Adipocyte (in vitro differentiated cells): ENCODE measurements around the gene PDLIM4.

Source experiments
- DNase-seq: peaks from one replicate; pipeline ENCODE4 v3.0.0-alpha.2; 2015; ENCODE audit warnings: low read depth
- H3K27me3 ChIP-seq: replicated peaks from 2 replicates; pipeline ENCODE4 v1.7.0; 2013; ENCODE audit warnings: mild to moderate bottlenecking, low read length, moderate library complexity; ENCODE audit not compliant: control insufficient read depth, insufficient read depth
- H3K36me3 ChIP-seq: 2 replicates; pipeline ENCODE4 v1.7.0; 2013; ENCODE audit warnings: low read length, mild to moderate bottlenecking, moderate library complexity; ENCODE audit not compliant: control insufficient read depth, insufficient read depth, severe bottlenecking
- H3K4me1 ChIP-seq: 2 replicates; pipeline ENCODE4 v1.7.0; 2013; ENCODE audit warnings: mild to moderate bottlenecking, low read length, moderate library complexity; ENCODE audit not compliant: control insufficient read depth, insufficient read depth
- H3K4me3 ChIP-seq: 2 replicates; pipeline ENCODE4 v1.7.0; 2013; ENCODE audit warnings: mild to moderate bottlenecking, low read length, moderate library complexity
- H3K9ac ChIP-seq: 2 replicates; pipeline ENCODE4 v1.7.0; 2013; ENCODE audit warnings: mild to moderate bottlenecking, low read length, moderate library complexity
- H3K9me3 ChIP-seq: 2 replicates; pipeline ENCODE4 v1.7.0; 2013; ENCODE audit warnings: mild to moderate bottlenecking, low read length, moderate library complexity; ENCODE audit not compliant: control insufficient read depth

PDLIM4 gene

GRCh38 chr5:132257131-132258101 is at the start of gene PDLIM4:
PDLIM4 (plus strand) TSS chr5:132257696; CDS start chr5:132257735, 39 bp downstream.
- Histone ChIP-seq H3K27me3 (no peaks in the 10 kb centered on the region), H3K9me3 (no peaks in the 10 kb centered on the region), H3K4me1 (peaks cover 57% of the 10 kb centered on the region), H3K4me3 (peak within 1 kb of the TSS; percentile 83), H3K36me3 (no peaks in the 10 kb centered on the region), H3K9ac (peak within 1 kb of the TSS; percentile 91)
- peak; percentile 82 for DNase-seq

GRCh38 chr5:132207778-132208177 is 49.7 kb upstream of the PDLIM4 start:
- Histone ChIP-seq H3K4me3 (no peak overlapping the region), H3K9ac (no peak overlapping the region), H3K36me3 (peaks cover 52% of the 10 kb centered on the region), H3K27me3 (no peaks in the 10 kb centered on the region), H3K9me3 (no peaks in the 10 kb centered on the region), H3K4me1 (peaks cover 14% of the 10 kb centered on the region)
- DNase-seq: no peak

- no peaks in the 10 kb centered on the region for H3K27me3 ChIP-seq
- no peaks in the 10 kb centered on the region for H3K9me3 ChIP-seq
- no peak for DNase-seq
- no peak overlapping the region for H3K9ac ChIP-seq
- H3K4me1 ChIP-seq: peaks cover under 1% of the 10 kb centered on the region
- no peak overlapping the region for H3K4me3 ChIP-seq
- H3K36me3 ChIP-seq: peaks cover 63% of the 10 kb centered on the region
These were observed 48.4 kb upstream of the PDLIM4 start for GRCh38 chr5:132209131-132209530.

- Histone ChIP-seq H3K27me3 (no peaks in the 10 kb centered on the region), H3K36me3 (peaks cover 63% of the 10 kb centered on the region), H3K9me3 (no peaks in the 10 kb centered on the region), H3K4me1 (peaks cover 7% of the 10 kb centered on the region), H3K4me3 (no peak overlapping the region), H3K9ac (no peak overlapping the region)
- DNase-seq: no peak
These were observed 47.5 kb upstream of the PDLIM4 start for GRCh38 chr5:132209901-132210545.

- no peak overlapping the region for H3K9ac ChIP-seq
- no peaks in the 10 kb centered on the region for H3K9me3 ChIP-seq
- no peaks in the 10 kb centered on the region for H3K27me3 ChIP-seq
- no peak overlapping the region for H3K4me3 ChIP-seq
- no peak for DNase-seq
- H3K4me1 ChIP-seq: peaks cover 12% of the 10 kb centered on the region
- H3K36me3 ChIP-seq: peaks cover 62% of the 10 kb centered on the region
These were observed 46.6 kb upstream of the PDLIM4 start for GRCh38 chr5:132210944-132211343.

- H3K9ac ChIP-seq: no peak overlapping the region
- H3K27me3 ChIP-seq: no peaks in the 10 kb centered on the region
- no peak overlapping the region for H3K4me3 ChIP-seq
- peaks cover 59% of the 10 kb centered on the region for H3K36me3 ChIP-seq
- H3K4me1 ChIP-seq: peaks cover 12% of the 10 kb centered on the region
- H3K9me3 ChIP-seq: no peaks in the 10 kb centered on the region
- no peak for DNase-seq
These were observed 45.7 kb upstream of the PDLIM4 start for GRCh38 chr5:132211787-132212186.

GRCh38 chr5:132213666-132214065 is 43.8 kb upstream of the PDLIM4 start:
- Histone ChIP-seq H3K9ac (no peak overlapping the region), H3K27me3 (no peaks in the 10 kb centered on the region), H3K36me3 (peaks cover 56% of the 10 kb centered on the region), H3K9me3 (no peaks in the 10 kb centered on the region), H3K4me1 (peaks cover 12% of the 10 kb centered on the region), H3K4me3 (no peak overlapping the region)
- no peak for DNase-seq

- H3K9me3 ChIP-seq: no peaks in the 10 kb centered on the region
- H3K36me3 ChIP-seq: peaks cover 49% of the 10 kb centered on the region
- H3K27me3 ChIP-seq: no peaks in the 10 kb centered on the region
- no peak for DNase-seq
- H3K4me3 ChIP-seq: no peak overlapping the region
- peaks cover 12% of the 10 kb centered on the region for H3K4me1 ChIP-seq
- H3K9ac ChIP-seq: peak overlapping the region; percentile 28
These were observed 43.0 kb upstream of the PDLIM4 start for GRCh38 chr5:132214491-132214890.

GRCh38 chr5:132215329-132215728 is 42.2 kb upstream of the PDLIM4 start:
- H3K27me3 ChIP-seq: no peaks in the 10 kb centered on the region
- H3K4me3 ChIP-seq: no peak overlapping the region
- H3K36me3 ChIP-seq: peaks cover 42% of the 10 kb centered on the region
- peak; percentile 99 for DNase-seq
- no peaks in the 10 kb centered on the region for H3K9me3 ChIP-seq
- H3K9ac ChIP-seq: peak overlapping the region; percentile 28
- peaks cover 12% of the 10 kb centered on the region for H3K4me1 ChIP-seq

- Histone ChIP-seq H3K27me3 (no peaks in the 10 kb centered on the region), H3K4me1 (peaks cover 25% of the 10 kb centered on the region), H3K36me3 (peaks cover 16% of the 10 kb centered on the region), H3K9me3 (no peaks in the 10 kb centered on the region), H3K9ac (no peak overlapping the region), H3K4me3 (no peak overlapping the region)
- DNase-seq: no peak
These were observed 39.2 kb upstream of the PDLIM4 start for GRCh38 chr5:132218321-132218720.

- no peaks in the 10 kb centered on the region for H3K9me3 ChIP-seq
- no peak overlapping the region for H3K9ac ChIP-seq
- H3K36me3 ChIP-seq: peaks cover 11% of the 10 kb centered on the region
- H3K4me3 ChIP-seq: no peak overlapping the region
- H3K4me1 ChIP-seq: peaks cover 32% of the 10 kb centered on the region
- H3K27me3 ChIP-seq: no peaks in the 10 kb centered on the region
- DNase-seq: no peak
These were observed 38.1 kb upstream of the PDLIM4 start for GRCh38 chr5:132219289-132219970.
